PC-3 (cell line): ENCODE results near the gene SLC35B4. TPM values are rescaled to one million over a fixed set of nuclear protein-coding genes. Genes with fewer than 3 reads are reported as not detected.
"Not testable (repeated sequence)": the region's sequence is repeated elsewhere in the genome, so short reads cannot be mapped to it uniquely, and the experiment has no call there.

Experiments
- ATAC-seq: fragments of 200-7000 bp; cut with Tn5 transposase; 2 replicates; pipeline ENCODE4 v1.9.1; 2020; ENCODE audit warnings: mild to moderate bottlenecking, moderate library complexity
- BruUV-seq: library from RNA; stranded (reverse); fragments of 400-500 nt; replicated peaks from 2 replicates; lab custom pipeline; 2021; lab: Mats Ljungman, UMichigan
- CTCF ChIA-PET: fragments of 300-600 bp; sonication (Branson Sonifier 250); formaldehyde crosslinking; loops from one replicate; lab custom pipeline; 2022; ENCODE audit warnings: antibody characterized with exemption; lab: Charles Lee
- POLR2A ChIA-PET: fragments of 300-600 bp; sonication (Branson Sonifier 250); formaldehyde crosslinking; loops from one replicate; lab custom pipeline; 2022; ENCODE audit warnings: antibody characterized with exemption; ENCODE audit not compliant: unreplicated experiment; lab: Charles Lee
- DNase-seq: peaks from one replicate; pipeline ENCODE4 v3.0.0-alpha.2; 2015
- H2AFZ ChIP-seq: fragments of 300-600 bp; sonication (generic); 2 replicates; pipeline ENCODE4 v1.6.0; 2016; ENCODE audit warnings: antibody characterized with exemption, low read length
- H3F3A ChIP-seq: fragments of 300-600 bp; sonication (generic); one replicate; pipeline ENCODE4 v1.6.0; 2017; ENCODE audit warnings: antibody characterized with exemption, low read length, control low read depth, mild to moderate bottlenecking; ENCODE audit not compliant: unreplicated experiment
- H3K27ac ChIP-seq: fragments of 300-600 bp; sonication (generic); 2 replicates; pipeline ENCODE4 v1.5.1; 2016; ENCODE audit warnings: mild to moderate bottlenecking, low read length
- H3K27me3 ChIP-seq: fragments of 300-600 bp; sonication (generic); 2 replicates; pipeline ENCODE4 v1.6.1; 2016; ENCODE audit warnings: low read length, mixed read lengths
- H3K36me3 ChIP-seq: fragments of 300-600 bp; sonication (generic); 2 replicates; pipeline ENCODE4 v1.6.1; 2016; ENCODE audit warnings: low read depth, mixed run types, low read length, mixed read lengths
- H3K4me1 ChIP-seq: fragments of 300-600 bp; sonication (generic); 2 replicates; pipeline ENCODE4 v1.5.1; 2016; ENCODE audit warnings: low read length; ENCODE audit not compliant: insufficient read depth
- H3K4me2 ChIP-seq: fragments of 300-600 bp; sonication (generic); 2 replicates; pipeline ENCODE4 v1.6.0; 2016; ENCODE audit warnings: low read length
- H3K4me3 ChIP-seq: fragments of 300-600 bp; sonication (generic); 2 replicates; pipeline ENCODE4 v1.5.1; 2016; ENCODE audit warnings: mild to moderate bottlenecking, low read length, mixed read lengths
- H3K79me2 ChIP-seq: fragments of 300-600 bp; sonication (generic); 2 replicates; pipeline ENCODE4 v1.6.1; 2017; ENCODE audit warnings: low read length, mixed read lengths
- H3K9ac ChIP-seq: fragments of 300-600 bp; sonication (generic); 2 replicates; pipeline ENCODE4 v1.6.0; 2016; ENCODE audit warnings: mild to moderate bottlenecking, low read length
- H3K9me2 ChIP-seq: fragments of 300-600 bp; sonication (generic); replicated peaks from 2 replicates; pipeline ENCODE4 v1.6.1; 2016; ENCODE audit warnings: mixed run types, low read length, mixed read lengths
- H3K9me3 ChIP-seq: fragments of 300-600 bp; sonication (generic); 2 replicates; pipeline ENCODE4 v1.6.1; 2016; ENCODE audit warnings: low read length, mixed read lengths
- H4K20me1 ChIP-seq: fragments of 300-600 bp; sonication (generic); 2 replicates; pipeline ENCODE4 v1.6.1; 2016; ENCODE audit warnings: low read length, mixed read lengths
- CTCF ChIP-seq: fragments of 300-600 bp; sonication (generic); conservative IDR thresholded peaks from 2 replicates; pipeline ENCODE4 v1.5.1; 2017; ENCODE audit warnings: antibody characterized with exemption, low read depth, mild to moderate bottlenecking, low read length
- EZH2 ChIP-seq: fragments of 300-600 bp; sonication (generic); IDR thresholded peaks from one replicate; pipeline ENCODE4 v1.6.1; 2017; ENCODE audit warnings: antibody characterized with exemption, mild to moderate bottlenecking, low read length; ENCODE audit not compliant: unreplicated experiment
- EZH2phosphoT487 ChIP-seq: fragments of 300-600 bp; sonication (generic); IDR thresholded peaks from 2 replicates; pipeline ENCODE4 v1.6.1; 2018; ENCODE audit warnings: mild to moderate bottlenecking, antibody characterized with exemption, low read length, borderline replicate concordance
- intact Hi-C: fragments of 100-400 bp; cut with micrococcal nuclease; formaldehyde crosslinking; loops from 2 replicates; pipeline ENCODE4 v1.9.0; 2023
- total RNA-seq: library from RNA; depleted of rRNA; stranded (reverse); fragments of >200 nt; gene quantifications from 2 replicates; pipeline ENCODE4 v1.2.3, GENCODE V29; 2014

The SLC35B4 gene
- total RNA-seq, 1 experiment from 2014 or later: 34.2 TPM

- intact Hi-C loops: no loop called here
- no TSS peak for BruUV-seq
- no peaks in the 10 kb centered on the region for H3F3A ChIP-seq
- no peaks in the 10 kb centered on the region for H3K9me3 ChIP-seq
- ATAC-seq: no peak
- CTCF ChIA-PET: no interaction called here
- no peaks in the 10 kb centered on the region for H3K27me3 ChIP-seq
- no peaks in the 10 kb centered on the region for H3K79me2 ChIP-seq
- H3K4me1 ChIP-seq: no peaks in the 10 kb centered on the region
- no peaks in the 10 kb centered on the region for H3K9me2 ChIP-seq
- no peak overlapping the region for H3K4me3 ChIP-seq
- H3K36me3 ChIP-seq: peaks cover 18% of the 10 kb centered on the region
- no peak overlapping the region for H2AFZ ChIP-seq
- POLR2A ChIA-PET: no interaction called here
- no peaks in the 10 kb centered on the region for H4K20me1 ChIP-seq
- H3K27ac ChIP-seq: no peak overlapping the region
- H3K4me2 ChIP-seq: no peak overlapping the region
- no peak for TF ChIP-seq CTCF
- no peak for TF ChIP-seq EZH2
- no peak for TF ChIP-seq EZH2phosphoT487
- H3K9ac ChIP-seq: no peak overlapping the region
- no peak for DNase-seq
These were observed 17.6 kb downstream of the SLC35B4 start for GRCh38 chr7:134298902-134299683.

DNA sequence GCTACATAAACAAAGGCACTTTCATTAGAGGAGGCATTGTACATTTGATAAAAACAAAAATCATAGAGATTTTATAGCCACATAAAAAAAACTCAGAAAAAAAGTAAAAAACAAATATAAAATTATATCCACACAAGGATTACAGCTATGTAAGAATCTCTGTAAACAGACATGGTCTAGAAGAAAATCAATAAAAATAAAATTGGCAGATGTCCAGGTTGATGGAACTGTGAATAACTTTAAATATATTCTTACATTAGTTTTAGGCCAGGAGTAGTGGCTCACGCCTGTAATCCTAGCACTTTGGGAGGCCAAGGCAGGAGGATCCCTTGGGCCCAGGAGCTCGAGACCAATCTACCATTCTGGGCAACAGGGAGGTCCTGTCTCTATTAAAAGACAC is 19.2 kb downstream of the SLC35B4 start:
- Histone ChIP-seq H3K9me2 (no peaks in the 10 kb centered on the region), H3K4me2 (no peak overlapping the region), H3K36me3 (peaks cover 18% of the 10 kb centered on the region), H3K79me2 (no peaks in the 10 kb centered on the region), H3K9ac (no peak overlapping the region), H3K27ac (no peak overlapping the region), H3K27me3 (no peaks in the 10 kb centered on the region), H2AFZ (no peak overlapping the region), H3F3A (no peaks in the 10 kb centered on the region), H4K20me1 (no peaks in the 10 kb centered on the region), H3K4me3 (no peak overlapping the region), H3K4me1 (no peaks in the 10 kb centered on the region), H3K9me3 (no peaks in the 10 kb centered on the region)
- DNase-seq: no peak
- ATAC-seq: no peak
- no peak for TF ChIP-seq CTCF
- TF ChIP-seq EZH2phosphoT487: no peak
- TF ChIP-seq EZH2: no peak
- intact Hi-C loops: no loop called here
- BruUV-seq: no TSS peak
- POLR2A ChIA-PET: no interaction called here
- CTCF ChIA-PET: interaction anchor here (0.5 kb wide), 1 partner anchor 106 kb away, joined by 4 read pairs; no protein-coding TSS in a partner anchor

GRCh38 chr7:134295982-134296381 is 20.7 kb downstream of the SLC35B4 start:
- POLR2A ChIA-PET, H3K27ac ChIP-seq, H3F3A ChIP-seq, CTCF ChIA-PET, H3K4me1 ChIP-seq, H3K9me2 ChIP-seq, DNase-seq, H3K79me2 ChIP-seq, H3K4me2 ChIP-seq, H3K9me3 ChIP-seq, H4K20me1 ChIP-seq, ATAC-seq, intact Hi-C loops, H2AFZ ChIP-seq, H3K27me3 ChIP-seq, BruUV-seq, H3K36me3 ChIP-seq, H3K9ac ChIP-seq, H3K4me3 ChIP-seq: not testable (repeated sequence)
